H1 (cell line): ENCODE results near the gene CDKN1A. TPM values are rescaled to one million over a fixed set of nuclear protein-coding genes. Genes with fewer than 3 reads are reported as not detected.

Source experiments
- CTCF ChIA-PET: fragments of 300-600 bp; sonication (Branson Sonifier 250); formaldehyde crosslinking; loops from one replicate; lab custom pipeline; 2021; ENCODE audit not compliant: partially characterized antibody; lab: Charles Lee
- POLR2A ChIA-PET: fragments of 300-600 bp; sonication (Branson Sonifier 250); formaldehyde crosslinking; loops from one replicate; lab custom pipeline; 2021; ENCODE audit warnings: inconsistent platforms; ENCODE audit not compliant: partially characterized antibody; lab: Charles Lee
- DNase-seq, 2 experiments: peaks; one replicate each; pipeline versions ENCODE4 v3.0.0 to v3.0.0-alpha.2; 2010 to 2022; ENCODE audit warnings: low spot score in 2 of 2, low read depth in 1 of 2, mixed read lengths in 1 of 2
- FAIRE-seq: peaks from 2 replicates; lab custom pipeline; 2011; peaks lifted over from hg19 to GRCh38; lab: Jason Lieb, UNC
- H2AFZ ChIP-seq: 2 replicates; pipeline ENCODE4 v1.8.1; 2012; ENCODE audit warnings: low read length, inconsistent platforms
- H2AK5ac ChIP-seq: 2 replicates; pipeline ENCODE4 v1.6.1; 2013; ENCODE audit warnings: low read depth, low read length
- H2BK120ac ChIP-seq: replicated peaks from 2 replicates; pipeline ENCODE3; 2013; ENCODE audit warnings: low read depth, low read length, inconsistent platforms
- H2BK12ac ChIP-seq: 2 replicates; pipeline ENCODE4 v1.6.1; 2013; ENCODE audit warnings: low read depth, low read length
- H2BK15ac ChIP-seq: 2 replicates; pipeline ENCODE4 v1.6.1; 2013; ENCODE audit warnings: low read length
- H2BK20ac ChIP-seq: 2 replicates; pipeline ENCODE4 v1.6.1; 2013; ENCODE audit warnings: low read length
- H2BK5ac ChIP-seq: 2 replicates; pipeline ENCODE4 v1.6.1; 2013; ENCODE audit warnings: low read depth, low read length
- H3K14ac ChIP-seq: 2 replicates; pipeline ENCODE4 v1.6.1; 2013; ENCODE audit warnings: inconsistent platforms; ENCODE audit not compliant: insufficient read length
- H3K18ac ChIP-seq: 2 replicates; pipeline ENCODE4 v1.6.1; 2013; ENCODE audit warnings: low read length; ENCODE audit errors: extremely low read depth
- H3K23ac ChIP-seq: 2 replicates; pipeline ENCODE4 v1.6.1; 2013; ENCODE audit warnings: inconsistent platforms; ENCODE audit not compliant: insufficient read length
- H3K23me2 ChIP-seq: 2 replicates; pipeline ENCODE4 v1.6.1; 2013; ENCODE audit warnings: low read depth, low read length
- H3K27ac ChIP-seq: 2 replicates; pipeline ENCODE4 v1.6.1; 2011; ENCODE audit warnings: low read depth, low read length, inconsistent platforms
- H3K27me3 ChIP-seq, 4 experiments: replicated peaks in 1 of 4; 1 replicate in 1 of 4; 2 replicates in 3 of 4; pipeline versions ENCODE4 v1.6.1 to v1.8.1; 2011 to 2013; ENCODE audit warnings: low read length in 3 of 4, mild to moderate bottlenecking in 3 of 4, inconsistent platforms in 2 of 4, mixed read lengths in 2 of 4, moderate library complexity in 1 of 4; ENCODE audit not compliant: control insufficient read depth in 3 of 4, insufficient read depth in 3 of 4; ENCODE audit errors: extremely low read depth in 1 of 4
- H3K36me3 ChIP-seq, 4 experiments: 2 replicates each; pipeline versions ENCODE4 v1.6.1 to v1.8.1; 2011 to 2013; ENCODE audit warnings: mild to moderate bottlenecking in 4 of 4, low read length in 3 of 4, moderate library complexity in 2 of 4, control low read depth in 1 of 4, inconsistent platforms in 1 of 4; ENCODE audit not compliant: insufficient read depth in 4 of 4, control insufficient read depth in 2 of 4
- H3K4ac ChIP-seq: replicated peaks from 2 replicates; pipeline ENCODE3; 2013; ENCODE audit warnings: low read length, low read depth, mixed read lengths, inconsistent platforms; ENCODE audit not compliant: insufficient read length
- H3K4me1 ChIP-seq, 4 experiments: replicated peaks in 1 of 4; 1 replicate in 1 of 4; 2 replicates in 3 of 4; pipeline versions ENCODE4 v1.6.1 to v1.8.1; 2011 to 2013; ENCODE audit warnings: low read length in 3 of 4, inconsistent platforms in 2 of 4, mixed read lengths in 1 of 4; ENCODE audit not compliant: insufficient read depth in 4 of 4, control insufficient read depth in 3 of 4
- H3K4me2 ChIP-seq, 2 experiments: 2 replicates each; pipeline versions ENCODE4 v1.6.1 to v1.8.1; 2011 to 2013; ENCODE audit warnings: low read depth in 2 of 2, low read length in 2 of 2, control low read depth in 1 of 2, inconsistent platforms in 1 of 2, mild to moderate bottlenecking in 1 of 2; ENCODE audit not compliant: insufficient read depth in 1 of 2
- H3K4me3 ChIP-seq, 4 experiments: fragments of 200-600, 300-600 bp in 1 of 4; sonication (generic), shearing (Covaris generic), sonication (Bioruptor Twin) in 1 of 4; 2 replicates each; pipeline versions ENCODE4 v1.5.1 to v1.8.1; 2011 to 2016; ENCODE audit warnings: low read length in 4 of 4, low read depth in 3 of 4, control low read depth in 2 of 4, inconsistent platforms in 2 of 4, mild to moderate bottlenecking in 2 of 4, mixed read lengths in 1 of 4, moderate library complexity in 1 of 4; ENCODE audit not compliant: insufficient read depth in 2 of 4; ENCODE audit errors: extremely low read depth in 1 of 4
- H3K56ac ChIP-seq: replicated peaks from 2 replicates; pipeline ENCODE3; 2013; ENCODE audit warnings: low read depth, mild to moderate bottlenecking, mixed read lengths, low read length, inconsistent platforms; ENCODE audit not compliant: insufficient read length
- H3K79me1 ChIP-seq: 2 replicates; pipeline ENCODE4 v1.6.1; 2013; ENCODE audit warnings: low read depth, low read length, control low read depth
- H3K79me2 ChIP-seq, 2 experiments: 2 replicates each; pipeline versions ENCODE4 v1.6.1 to v1.8.1; 2012 to 2013; ENCODE audit warnings: low read length in 2 of 2, mild to moderate bottlenecking in 2 of 2, inconsistent platforms in 1 of 2; ENCODE audit not compliant: insufficient read depth in 2 of 2, control insufficient read depth in 1 of 2
- H3K9ac ChIP-seq, 4 experiments: replicated peaks in 1 of 4; 1 replicate in 1 of 4; 2 replicates in 3 of 4; pipeline versions ENCODE4 v1.6.1 to v1.8.1; 2011 to 2013; ENCODE audit warnings: low read depth in 3 of 4, low read length in 3 of 4, control low read depth in 2 of 4, mild to moderate bottlenecking in 2 of 4, moderate library complexity in 2 of 4, inconsistent platforms in 1 of 4; ENCODE audit errors: extremely low read depth in 1 of 4
- H3K9me3 ChIP-seq, 2 experiments: 2 replicates each; pipeline versions ENCODE4 v1.6.1 to v1.8.1; 2012 to 2013; ENCODE audit warnings: mild to moderate bottlenecking in 2 of 2, moderate library complexity in 2 of 2, control low read depth in 1 of 2, inconsistent platforms in 1 of 2, low read depth in 1 of 2, low read length in 1 of 2, mixed read lengths in 1 of 2; ENCODE audit not compliant: insufficient read depth in 2 of 2
- H4K20me1 ChIP-seq, 2 experiments: replicated peaks in 1 of 2; 2 replicates each; pipeline versions ENCODE3 to v1.8.1; 2011 to 2013; ENCODE audit warnings: inconsistent platforms in 2 of 2, low read length in 2 of 2, mild to moderate bottlenecking in 1 of 2; ENCODE audit not compliant: insufficient read depth in 2 of 2, control insufficient read depth in 1 of 2
- H4K5ac ChIP-seq: 2 replicates; pipeline ENCODE4 v1.6.1; 2013; ENCODE audit warnings: low read length, low read depth, mixed read lengths, inconsistent platforms; ENCODE audit not compliant: insufficient read length
- H4K8ac ChIP-seq: 2 replicates; pipeline ENCODE4 v1.8.0; 2013; ENCODE audit warnings: mild to moderate bottlenecking, moderate library complexity, low read length, inconsistent platforms; ENCODE audit not compliant: insufficient read depth; ENCODE audit errors: extremely low read depth
- H4K91ac ChIP-seq: replicated peaks from 2 replicates; pipeline ENCODE3; 2013; ENCODE audit warnings: low read length, mixed read lengths, inconsistent platforms; ENCODE audit not compliant: insufficient read length
- ATF3 ChIP-seq: IDR thresholded peaks from 2 replicates; pipeline ENCODE4 v1.6.1; 2011; ENCODE audit warnings: low read depth, mild to moderate bottlenecking, low read length; ENCODE audit not compliant: insufficient read depth
- CTCF ChIP-seq, 3 experiments: IDR thresholded peaks; 1 replicate in 2 of 3; 2 replicates in 1 of 3; pipeline versions ENCODE4 v1.5.1 to v1.6.1; 2011; ENCODE audit warnings: low read length in 3 of 3, mild to moderate bottlenecking in 3 of 3, inconsistent platforms in 2 of 3, low read depth in 1 of 3, moderate library complexity in 1 of 3; ENCODE audit not compliant: insufficient read depth in 1 of 3; ENCODE audit errors: control extremely low read depth in 1 of 3
- EGR1 ChIP-seq: IDR thresholded peaks from 2 replicates; pipeline ENCODE4 v1.6.1; 2011; ENCODE audit warnings: low read depth, low read length, borderline replicate concordance
- JUN ChIP-seq: IDR thresholded peaks from 2 replicates; pipeline ENCODE4 v1.6.1; 2011; ENCODE audit warnings: low read depth, mild to moderate bottlenecking, improper control_type of control experiment, low read length
- KDM4A ChIP-seq: IDR thresholded peaks from one replicate; pipeline ENCODE4 v1.7.1; 2012; ENCODE audit warnings: low read depth, mild to moderate bottlenecking, moderate library complexity, low read length, inconsistent platforms; ENCODE audit not compliant: severe bottlenecking
- NRF1 ChIP-seq: IDR thresholded peaks from 2 replicates; pipeline ENCODE4 v1.6.1; 2011; ENCODE audit warnings: mild to moderate bottlenecking, low read depth, low read length, improper control_type of control experiment
- POLR2A ChIP-seq, 2 experiments: IDR thresholded peaks; 1 replicate in 1 of 2; 2 replicates in 1 of 2; pipeline ENCODE4 v1.6.1; 2011; ENCODE audit warnings: low read depth in 2 of 2, low read length in 2 of 2, mild to moderate bottlenecking in 2 of 2; ENCODE audit errors: control extremely low read depth in 1 of 2
- RFX5 ChIP-seq: IDR thresholded peaks from 2 replicates; pipeline ENCODE4 v1.6.1; 2011; ENCODE audit warnings: low read depth, low read length, improper control_type of control experiment, borderline replicate concordance
- RXRA ChIP-seq: IDR thresholded peaks from 2 replicates; pipeline ENCODE4 v1.6.1; 2011; ENCODE audit warnings: low read depth, mild to moderate bottlenecking, low read length, moderate library complexity; ENCODE audit not compliant: insufficient read depth
- SIX5 ChIP-seq: IDR thresholded peaks from 2 replicates; pipeline ENCODE4 v1.6.1; 2011; ENCODE audit warnings: mild to moderate bottlenecking, low read depth, low read length
- TBP ChIP-seq: IDR thresholded peaks from 2 replicates; pipeline ENCODE4 v1.6.1; 2011; ENCODE audit warnings: low read depth, low read length, improper control_type of control experiment
- WGBS, 2 experiments: shearing (Covaris generic) in 1 of 2; methylation state at CpG; one replicate each; pipeline versions ENCODE4 v1.1.6 to v1.1.7; 2013 to 2015; ENCODE audit warnings: low lambda C conversion rate in 2 of 2, mixed read lengths in 2 of 2, inconsistent platforms in 1 of 2, low coverage in 1 of 2, missing lambda C conversion rate in 1 of 2; ENCODE audit not compliant: insufficient replicate concordance in 2 of 2, insufficient coverage in 1 of 2, insufficient read length in 1 of 2; ENCODE audit errors: extremely low coverage in 1 of 2, missing lambda C conversion rate in 1 of 2; 5-methylcytosine and 5-hydroxymethylcytosine counted together
- polyA plus RNA-seq, 7 experiments: library from polyadenylated mRNA; depleted of rRNA in 3 of 7; stranded (reverse) in 5 of 7; unstranded in 2 of 7; fragments of >200 nt in 5 of 7; fragments of 200-250 nt in 2 of 7; gene quantifications; 1 replicate in 5 of 7; 2 replicates in 1 of 7; 4 replicates in 1 of 7; pipeline versions ENCODE4 v1.2.1 to v1.2.3, GENCODE V29; 2011 to 2013; ENCODE audit warnings: missing spikeins in 2 of 7, mixed read lengths in 2 of 7
- total RNA-seq: library from RNA; stranded (reverse); fragmentation: NEBNext Ultra II Directional; extraction: Animal tissue kit (Norgen Biotek cat#: 25700); gene quantifications from 2 replicates; pipeline ENCODE4 v1.2.1, GENCODE V29; 2021

Gene CDKN1A
- total and polyA plus RNA-seq, 2 of the 8 experiments (the other 6 are each of a cell fraction or from before 2014, with no cell fraction given), result 15.2 to 36.0 TPM

GRCh38 chr6:36643977-36644376 lies 34.5 kb upstream of the CDKN1A start:
- CTCF ChIA-PET, result interaction anchor here (0.6 to 2.7 kb wide), 8 partner anchors 11 to 121 kb away, joined by 3 to 7 read pairs (median 3); no protein-coding TSS in a partner anchor
- TF ChIP-seq TBP, result no peak
- no peak for TF ChIP-seq EGR1
- no peak for TF ChIP-seq RFX5
- TF ChIP-seq RXRA, result no peak
- TF ChIP-seq NRF1, result no peak
- no peak for TF ChIP-seq KDM4A
- TF ChIP-seq JUN, result no peak
- TF ChIP-seq POLR2A (IDR thresholded peaks at IDR 0.05; ENCODE audit: control extremely low read depth in 1 of 2, low read depth in 2 of 2, low read length in 2 of 2), result no peak
- no peak for TF ChIP-seq CTCF (IDR thresholded peaks at IDR 0.05; ENCODE audit: control extremely low read depth in 1 of 3, insufficient read depth in 1 of 3, low read depth in 1 of 3, low read length in 3 of 3)
- no peak for TF ChIP-seq ATF3
- TF ChIP-seq SIX5, result no peak

More at GRCh38 chr6:36643977-36644376, 34.5 kb upstream of the CDKN1A start:
- no peak overlapping the region for H3K23ac ChIP-seq
- no peaks in the 10 kb centered on the region for H4K20me1 ChIP-seq
- no peak overlapping the region for H4K8ac ChIP-seq
- H3K4me1 ChIP-seq, result no peaks in the 10 kb centered on the region; a peak in 1 of 7 replicates
- no peaks in the 10 kb centered on the region for H3K36me3 ChIP-seq
- no peak overlapping the region for H4K5ac ChIP-seq
- no peaks in the 10 kb centered on the region for H3K9me3 ChIP-seq
- H3K18ac ChIP-seq, result no peak overlapping the region
- no peak overlapping the region for H2BK20ac ChIP-seq
- no peak overlapping the region for H2BK120ac ChIP-seq
- no peak overlapping the region for H3K27ac ChIP-seq
- WGBS, 2 experiments, result 90% methylated on average over 4 of the region's 4 CpGs; no CpG with 5 or more reads in 1 of the 2 experiments
- H3K79me2 ChIP-seq, result no peaks in the 10 kb centered on the region
- H3K27me3 ChIP-seq, result no peaks in the 10 kb centered on the region
- no peak overlapping the region for H4K91ac ChIP-seq
- no peak overlapping the region for H2BK15ac ChIP-seq
- H3K56ac ChIP-seq, result no peak overlapping the region
- H3K79me1 ChIP-seq, result no peaks in the 10 kb centered on the region
- FAIRE-seq, result no peak
- DNase-seq, result no peak
- no peak overlapping the region for H3K9ac ChIP-seq
- no peak overlapping the region for H2BK12ac ChIP-seq
- H3K4me3 ChIP-seq, result no peak overlapping the region
- H2AK5ac ChIP-seq, result no peak overlapping the region
- POLR2A ChIA-PET, result interaction anchor here (1.2 to 1.4 kb wide), 3 partner anchors 8 to 51 kb away, joined by 3 read pairs; no protein-coding TSS in a partner anchor
- no peak overlapping the region for H2BK5ac ChIP-seq
- H3K23me2 ChIP-seq, result no peaks in the 10 kb centered on the region
- H3K14ac ChIP-seq, result no peak overlapping the region
- no peak overlapping the region for H3K4ac ChIP-seq
- no peak overlapping the region for H3K4me2 ChIP-seq
- no peak overlapping the region for H2AFZ ChIP-seq
